DND-41 (cell line): ENCODE results near the gene ECM1.

Experiments used
- ATAC-seq: fragments of 200-7000 bp; cut with Tn5 transposase; 3 replicates; pipeline ENCODE4 v1.9.1; 2021; ENCODE audit warnings: low read depth; ENCODE audit not compliant: insufficient read depth
- DNase-seq: peaks from one replicate; pipeline ENCODE4 v3.0.0-alpha.2; 2020
- H2AFZ ChIP-seq: 2 replicates; pipeline ENCODE4 v1.6.0; 2012; ENCODE audit warnings: low read depth, low read length
- H3K27ac ChIP-seq: 2 replicates; pipeline ENCODE4 v1.5.1; 2012; ENCODE audit warnings: low read length, inconsistent platforms
- H3K27me3 ChIP-seq: fragments of 200-600 bp; sonication (generic); 2 replicates; pipeline ENCODE4 v1.6.0; 2012; ENCODE audit warnings: low read length, mild to moderate bottlenecking, inconsistent platforms; ENCODE audit not compliant: insufficient read depth, poor library complexity
- H3K36me3 ChIP-seq: 2 replicates; pipeline ENCODE4 v1.5.1; 2012; ENCODE audit warnings: low read length, inconsistent platforms; ENCODE audit not compliant: insufficient read depth
- H3K4me1 ChIP-seq: 2 replicates; pipeline ENCODE4 v1.5.1; 2012; ENCODE audit warnings: mild to moderate bottlenecking, low read length; ENCODE audit not compliant: insufficient read depth
- H3K4me2 ChIP-seq: 2 replicates; pipeline ENCODE4 v1.6.0; 2012; ENCODE audit warnings: mild to moderate bottlenecking, moderate library complexity, low read length, inconsistent platforms; ENCODE audit not compliant: insufficient read depth
- H3K4me3 ChIP-seq, 2 experiments: fragments of 200-600 bp in 1 of 2; shearing (Covaris generic) in 1 of 2; 2 replicates each; pipeline ENCODE4 v1.5.1; 2012 to 2016; ENCODE audit warnings: inconsistent platforms in 2 of 2, low read length in 2 of 2, mild to moderate bottlenecking in 2 of 2, low read depth in 1 of 2, moderate library complexity in 1 of 2
- H3K79me2 ChIP-seq: 2 replicates; pipeline ENCODE4 v1.6.0; 2012; ENCODE audit warnings: low read length, inconsistent platforms; ENCODE audit not compliant: insufficient read depth
- H3K9ac ChIP-seq: 2 replicates; pipeline ENCODE4 v1.6.0; 2012; ENCODE audit warnings: low read depth, mild to moderate bottlenecking, inconsistent platforms, low read length, moderate library complexity
- H3K9me3 ChIP-seq: 2 replicates; pipeline ENCODE4 v1.5.1; 2012; ENCODE audit warnings: low read length, moderate library complexity, mild to moderate bottlenecking, inconsistent platforms; ENCODE audit not compliant: insufficient read depth, severe bottlenecking
- H4K20me1 ChIP-seq: 2 replicates; pipeline ENCODE4 v1.6.0; 2012; ENCODE audit warnings: low read length; ENCODE audit not compliant: insufficient read depth
- EZH2 ChIP-seq: IDR thresholded peaks from 3 replicates; pipeline ENCODE4 v1.6.1; 2012; ENCODE audit warnings: borderline replicate concordance, low read depth, mild to moderate bottlenecking, moderate library complexity, low read length, inconsistent platforms; ENCODE audit not compliant: severe bottlenecking
- TF ChIP-seq, protein P1 (sequence below): IDR thresholded peaks from 2 replicates; pipeline ENCODE4 v1.5.1; 2012; ENCODE audit warnings: borderline replicate concordance, low read length, moderate library complexity, mild to moderate bottlenecking; ENCODE audit not compliant: poor library complexity, severe bottlenecking; ENCODE audit errors: extremely low read depth

ECM1 gene

DNA sequence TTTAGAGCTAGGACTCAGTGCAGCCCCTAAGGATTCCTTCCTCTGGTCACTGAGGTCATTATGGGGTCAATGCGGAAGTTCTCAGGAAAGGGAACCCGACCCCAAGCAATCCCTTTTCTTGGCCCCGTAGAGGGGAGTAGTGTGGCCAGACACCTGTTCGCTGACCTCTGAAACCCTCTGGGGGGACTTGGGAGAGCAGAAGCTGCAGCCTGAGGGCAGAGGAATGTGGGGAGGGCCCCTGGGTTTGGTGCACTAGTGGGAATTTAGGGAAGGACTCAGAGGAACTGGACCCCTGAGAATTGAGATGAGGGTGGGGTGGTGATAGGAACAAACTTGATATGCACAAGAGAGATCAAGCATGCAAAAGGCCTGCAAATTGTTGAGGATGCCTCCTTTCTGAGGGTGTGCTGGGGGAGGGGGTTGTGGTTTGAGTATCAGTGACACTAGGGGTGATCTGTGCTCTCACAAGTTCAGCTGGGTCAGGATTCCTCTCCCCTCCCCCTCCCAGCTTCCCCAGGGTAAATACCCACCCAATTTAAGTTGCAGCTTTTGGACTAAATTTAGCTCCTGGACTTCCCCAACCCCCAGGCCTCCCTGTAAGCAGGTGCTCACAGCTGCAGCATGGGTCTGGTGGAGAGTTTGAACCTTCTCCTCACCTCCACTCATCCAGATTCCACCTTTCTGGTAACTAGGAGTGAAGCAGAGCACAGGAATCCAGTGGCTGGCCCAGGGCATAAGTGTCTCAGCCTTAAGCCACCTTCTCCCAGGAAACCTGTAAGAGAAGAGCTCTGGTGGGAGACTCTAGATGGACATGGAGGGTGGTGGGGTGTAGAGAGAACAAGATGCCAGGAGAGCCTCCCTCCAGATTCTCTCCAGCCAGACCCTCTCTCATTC lies 54.8 kb downstream of the ECM1 start:
- Histone ChIP-seq H4K20me1 (no peaks in the 10 kb centered on the region), H3K9ac (peak overlapping the region; percentile 80), H3K36me3 (no peaks in the 10 kb centered on the region), H2AFZ (peak overlapping the region; percentile 85), H3K27ac (peak overlapping the region; percentile 88), H3K9me3 (no peaks in the 10 kb centered on the region), H3K4me1 (peaks cover 50% of the 10 kb centered on the region), H3K79me2 (peaks cover 25% of the 10 kb centered on the region), H3K27me3 (no peaks in the 10 kb centered on the region), H3K4me2 (peak overlapping the region; percentile 85), H3K4me3 (peak overlapping the region; percentile 42 to 74; a peak in 3 of 4 replicates)
- DNase-seq = peak; percentile 65
- ATAC-seq = no peak
- TF ChIP-seq EZH2 = no peak
- TF ChIP-seq, protein P1, sequence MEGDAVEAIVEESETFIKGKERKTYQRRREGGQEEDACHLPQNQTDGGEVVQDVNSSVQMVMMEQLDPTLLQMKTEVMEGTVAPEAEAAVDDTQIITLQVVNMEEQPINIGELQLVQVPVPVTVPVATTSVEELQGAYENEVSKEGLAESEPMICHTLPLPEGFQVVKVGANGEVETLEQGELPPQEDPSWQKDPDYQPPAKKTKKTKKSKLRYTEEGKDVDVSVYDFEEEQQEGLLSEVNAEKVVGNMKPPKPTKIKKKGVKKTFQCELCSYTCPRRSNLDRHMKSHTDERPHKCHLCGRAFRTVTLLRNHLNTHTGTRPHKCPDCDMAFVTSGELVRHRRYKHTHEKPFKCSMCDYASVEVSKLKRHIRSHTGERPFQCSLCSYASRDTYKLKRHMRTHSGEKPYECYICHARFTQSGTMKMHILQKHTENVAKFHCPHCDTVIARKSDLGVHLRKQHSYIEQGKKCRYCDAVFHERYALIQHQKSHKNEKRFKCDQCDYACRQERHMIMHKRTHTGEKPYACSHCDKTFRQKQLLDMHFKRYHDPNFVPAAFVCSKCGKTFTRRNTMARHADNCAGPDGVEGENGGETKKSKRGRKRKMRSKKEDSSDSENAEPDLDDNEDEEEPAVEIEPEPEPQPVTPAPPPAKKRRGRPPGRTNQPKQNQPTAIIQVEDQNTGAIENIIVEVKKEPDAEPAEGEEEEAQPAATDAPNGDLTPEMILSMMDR = no peak
